Sigmoid colon (tissue), 4 donors: Measurements from ENCODE around the gene GMDS.

Source experiments
- CTCF ChIP-seq, 4 experiments: fragments of 450-650 bp in 3 of 4; fragments of 200-600 bp in 1 of 4; IDR thresholded peaks; one replicate each; pipeline ENCODE4 v1.5.1; 2016 to 2019; ENCODE audit warnings: antibody characterized with exemption in 4 of 4, mild to moderate bottlenecking in 3 of 4, moderate library complexity in 2 of 4
- POLR2A ChIP-seq, 2 donors: fragments of 450-650 bp; IDR thresholded peaks; one replicate each; pipeline ENCODE4 v1.6.1; 2016; ENCODE audit warnings: antibody characterized with exemption in 2 of 2, mild to moderate bottlenecking in 2 of 2, moderate library complexity in 2 of 2
- POLR2AphosphoS5 ChIP-seq, 4 donors: sonication (generic); formaldehyde crosslinking; IDR thresholded peaks; one replicate each; pipeline ENCODE4 v1.6.1; 2017; ENCODE audit warnings: antibody characterized with exemption in 4 of 4

- TF ChIP-seq POLR2A (IDR thresholded peaks at IDR 0.05) (no peak), POLR2AphosphoS5 (IDR thresholded peaks at IDR 0.05) (no peak), CTCF (IDR thresholded peaks at IDR 0.05) (no peak)
Measured at GRCh38 chr6:1621070-1621701, 624.2 kb downstream of the GMDS start.
